ENCODE data around the gene ODAD3. TPM values are rescaled to one million over a fixed set of nuclear protein-coding genes. Genes with fewer than 3 reads are reported as not detected.

The ODAD3 gene
- total and polyA plus RNA-seq, 2 of the 13 experiments (the other 11 are each of a cell fraction or from before 2014, with no cell fraction given): 0.04 to 0.08 TPM

GRCh38 chr19:11382898-11383705 is 51.8 kb downstream of the ODAD3 start (continued):
- TF ChIP-seq HNF4G (IDR thresholded peaks at IDR 0.05; ENCODE audit: borderline replicate concordance, low read depth, low read length): no peak
- TF ChIP-seq HNF4G (CRISPR knock-in tag; IDR thresholded peaks at IDR 0.05; ENCODE audit: borderline replicate concordance, low read depth): no peak
- no peak for TF ChIP-seq SOX6 (IDR thresholded peaks at IDR 0.05)
- TF ChIP-seq SOX6 (CRISPR knock-in tag; IDR thresholded peaks at IDR 0.05): no peak; the same call in 1 of the 2 replicates
- 0 out of 2 replicates have a peak, but pooled peaks have one; percentile 2 for TF ChIP-seq ZNF275 (CRISPR knock-in tag; IDR thresholded peaks at IDR 0.05; ENCODE audit: borderline replicate concordance)
- no peak for TF ChIP-seq ZNF589 (CRISPR knock-in tag; conservative IDR thresholded peaks at IDR 0.05)
- no peak for TF ChIP-seq SRF (IDR thresholded peaks at IDR 0.05; ENCODE audit: low read depth, low read length)
- no peak for TF ChIP-seq ZNF274 (CRISPR knock-in tag; IDR thresholded peaks at IDR 0.05)
- TF ChIP-seq MATR3 (CRISPR knock-in tag; IDR thresholded peaks at IDR 0.05): no peak
- no peak for TF ChIP-seq AKAP8 (CRISPR knock-in tag; IDR thresholded peaks at IDR 0.05)
- TF ChIP-seq PHB2 (IDR thresholded peaks at IDR 0.05; ENCODE audit: partially characterized antibody): no peak
- TF ChIP-seq MTF1 (CRISPR knock-in tag; IDR thresholded peaks at IDR 0.05): no peak
- no peak for TF ChIP-seq DR1 (CRISPR knock-in tag; IDR thresholded peaks at IDR 0.05)
- TF ChIP-seq MED1 (CRISPR knock-in tag; IDR thresholded peaks at IDR 0.05): 0 out of 2 replicates have a peak, but pooled peaks have one; percentile 18
- no peak for TF ChIP-seq PAX8 (CRISPR knock-in tag; IDR thresholded peaks at IDR 0.05; ENCODE audit: borderline replicate concordance)
- peak; percentile 74 for TF ChIP-seq RAD21 (CRISPR knock-in tag; IDR thresholded peaks at IDR 0.05)
- TF ChIP-seq SMYD3 (CRISPR knock-in tag; IDR thresholded peaks at IDR 0.05): no peak
- no peak for TF ChIP-seq TRAFD1 (CRISPR knock-in tag; IDR thresholded peaks at IDR 0.05; ENCODE audit: borderline replicate concordance)
- TF ChIP-seq ZNF124 (CRISPR knock-in tag; IDR thresholded peaks at IDR 0.05): no peak
- TF ChIP-seq ZNF747 (CRISPR knock-in tag; IDR thresholded peaks at IDR 0.05; ENCODE audit: borderline replicate concordance): no peak
- no peak for TF ChIP-seq ZNF430 (CRISPR knock-in tag; IDR thresholded peaks at IDR 0.05)
- TF ChIP-seq HNF1B (CRISPR knock-in tag; IDR thresholded peaks at IDR 0.05): 0 out of 2 replicates have a peak, but pooled peaks have one; percentile 19
- TF ChIP-seq ZIK1 (CRISPR knock-in tag; IDR thresholded peaks at IDR 0.05; ENCODE audit: borderline replicate concordance, low read depth): no peak
- 0 out of 2 replicates have a peak, but pooled peaks have one; percentile 31 for TF ChIP-seq KDM3A (CRISPR knock-in tag; IDR thresholded peaks at IDR 0.05; ENCODE audit: low read depth)
- TF ChIP-seq ZNF710 (CRISPR knock-in tag; IDR thresholded peaks at IDR 0.05; ENCODE audit: borderline replicate concordance): no peak
